GM21526 (cell line): ENCODE measurements around the gene DMD.
"Not testable (repeated sequence)": the region's sequence is repeated elsewhere in the genome, so short reads cannot be mapped to it uniquely, and the experiment has no call there.

ENCODE experiments used
- ATAC-seq: cut with Tn5 transposase; IDR thresholded peaks from one replicate; pipeline ENCODE4 v1.9.1; 2021; ENCODE audit warnings: moderate library complexity; ENCODE audit not compliant: unreplicated experiment, low FRiP score

The DMD gene

GRCh38 chrX:32392655-32393054, 818.7 kb downstream of the DMD start:
- ATAC-seq, result no peak

- no peak for ATAC-seq
These were observed 840.7 kb downstream of the DMD start for GRCh38 chrX:32370456-32371205.

GRCh38 chrX:32293962-32294700, 917.2 kb downstream of the DMD start:
- no peak for ATAC-seq

- no peak for ATAC-seq
These were observed 922.0 kb downstream of the DMD start for GRCh38 chrX:32289356-32289755.

- ATAC-seq, result no peak
These were observed 929.5 kb downstream of the DMD start for GRCh38 chrX:32281853-32282252.

- ATAC-seq, result no peak
These were observed 930.4 kb downstream of the DMD start for GRCh38 chrX:32280921-32281320.

- ATAC-seq, result no peak
These were observed 930.9 kb downstream of the DMD start for GRCh38 chrX:32280489-32280888.

GRCh38 chrX:32276153-32276552, 935.2 kb downstream of the DMD start:
- ATAC-seq, result no peak

GRCh38 chrX:32269866-32270265, 941.5 kb downstream of the DMD start:
- no peak for ATAC-seq

GRCh38 chrX:32268207-32268606, 943.1 kb downstream of the DMD start:
- ATAC-seq, result no peak

- no peak for ATAC-seq
These were observed 943.6 kb downstream of the DMD start for GRCh38 chrX:32267796-32268195.

GRCh38 chrX:32246675-32247074, 964.7 kb downstream of the DMD start:
- ATAC-seq, result not testable (repeated sequence)

GRCh38 chrX:32195611-32196010, 1015.7 kb downstream of the DMD start:
- no peak for ATAC-seq

GRCh38 chrX:32191316-32191715, 1020.0 kb downstream of the DMD start:
- no peak for ATAC-seq

GRCh38 chrX:32185160-32185559, 1026.2 kb downstream of the DMD start:
- no peak for ATAC-seq

- no peak for ATAC-seq
These were observed 1028.3 kb downstream of the DMD start for GRCh38 chrX:32183066-32183465.

GRCh38 chrX:32176510-32176909, 1034.8 kb downstream of the DMD start:
- no peak for ATAC-seq

- no peak for ATAC-seq
These were observed 1040.9 kb downstream of the DMD start for GRCh38 chrX:32170481-32170880.

GRCh38 chrX:32155044-32155638, 1056.2 kb downstream of the DMD start:
- no peak for ATAC-seq

GRCh38 chrX:32153585-32153984, 1057.8 kb downstream of the DMD start:
- ATAC-seq, result no peak

GRCh38 chrX:32150141-32150540, 1061.2 kb downstream of the DMD start:
- no peak for ATAC-seq

- no peak for ATAC-seq
These were observed 1069.5 kb downstream of the DMD start for GRCh38 chrX:32141841-32142240.
